GM18858 (cell line): Measurements from ENCODE around the gene DISC1.

ENCODE experiments used
- ATAC-seq: cut with Tn5 transposase; IDR thresholded peaks from one replicate; pipeline ENCODE4 v1.9.1; 2021; ENCODE audit not compliant: unreplicated experiment

DISC1 gene

DNA sequence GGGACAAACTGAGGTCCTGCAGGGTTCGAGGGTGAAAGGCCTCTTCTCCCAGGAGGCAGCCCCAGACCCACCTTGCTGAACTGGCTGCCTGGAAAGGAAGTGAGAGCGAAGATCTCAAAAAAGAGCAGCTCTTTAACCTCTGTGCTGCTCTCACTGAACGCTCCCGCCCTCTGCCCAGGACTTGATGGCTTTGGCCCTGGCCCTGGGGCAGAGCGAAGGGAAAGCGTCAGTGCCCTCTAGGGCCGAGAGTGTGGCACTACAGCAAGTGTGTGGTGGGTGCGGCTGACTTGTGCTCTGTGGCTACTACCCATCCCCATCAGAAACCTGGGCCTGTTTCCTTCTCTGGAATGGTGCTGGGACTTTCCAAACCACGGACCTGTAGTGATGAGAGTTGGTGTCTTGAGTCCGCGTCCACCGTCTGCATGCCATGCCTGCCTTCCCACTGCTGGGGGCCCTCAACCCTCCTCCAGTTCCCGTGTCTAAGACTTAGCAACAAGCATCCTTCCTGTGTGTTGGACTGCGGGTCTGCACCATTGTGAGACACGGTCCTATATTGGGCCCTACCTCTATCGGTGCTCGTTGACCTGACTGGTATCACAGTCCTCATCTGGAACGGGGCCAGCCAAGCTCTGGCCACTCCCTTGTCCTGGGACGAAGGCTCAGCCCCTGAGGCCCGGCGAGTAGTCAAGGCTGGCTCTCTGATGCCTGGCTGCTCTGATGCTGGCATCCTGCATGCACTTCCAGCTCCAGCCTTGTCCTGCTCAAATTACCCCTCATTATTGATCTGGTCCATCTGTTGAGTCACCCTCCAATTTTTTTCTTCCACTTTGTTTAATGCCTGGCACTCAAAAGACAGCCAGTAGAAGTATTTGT is 180.3 kb downstream of the DISC1 start:
- no peak for ATAC-seq

DNA sequence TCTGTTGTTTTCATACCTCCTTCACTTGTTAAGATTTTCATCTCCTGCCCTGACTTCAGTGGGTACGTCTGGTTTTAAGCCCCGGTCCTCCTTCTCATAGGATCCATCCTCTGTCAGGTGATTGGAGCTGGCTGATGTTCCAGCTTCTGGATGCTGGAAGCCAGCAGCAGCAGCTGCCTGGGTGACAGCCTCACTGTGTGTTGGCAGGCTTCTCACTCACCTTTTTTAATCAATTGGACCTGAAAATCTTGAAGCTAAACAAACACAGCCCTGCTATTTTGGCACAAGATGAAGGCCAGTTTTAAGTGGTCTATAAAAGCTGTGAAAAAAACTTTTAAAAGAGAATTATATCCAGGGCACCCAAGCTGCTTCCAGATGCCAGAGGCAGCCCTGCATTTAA is 181.0 kb downstream of the DISC1 start:
- no peak for ATAC-seq

DNA sequence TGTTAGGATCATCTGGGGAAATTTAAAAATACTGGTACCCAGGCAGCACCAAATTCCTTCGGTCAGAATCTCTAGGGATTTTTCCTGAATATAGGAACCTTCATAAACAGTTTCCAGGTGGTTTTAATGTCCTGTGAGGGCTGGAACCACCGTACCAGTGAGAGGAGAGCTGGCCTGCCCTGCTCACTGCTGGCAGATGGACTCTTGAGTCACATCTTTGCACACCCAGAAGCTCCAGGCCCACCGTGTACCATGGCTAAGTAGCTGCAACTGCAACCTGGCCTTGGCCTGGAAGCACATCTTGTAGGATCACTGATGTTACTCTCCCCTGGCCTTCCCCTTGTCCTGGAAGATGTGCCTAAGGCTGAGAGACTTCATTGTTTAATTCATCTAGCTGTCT is 181.5 kb downstream of the DISC1 start:
- ATAC-seq = no peak

DNA sequence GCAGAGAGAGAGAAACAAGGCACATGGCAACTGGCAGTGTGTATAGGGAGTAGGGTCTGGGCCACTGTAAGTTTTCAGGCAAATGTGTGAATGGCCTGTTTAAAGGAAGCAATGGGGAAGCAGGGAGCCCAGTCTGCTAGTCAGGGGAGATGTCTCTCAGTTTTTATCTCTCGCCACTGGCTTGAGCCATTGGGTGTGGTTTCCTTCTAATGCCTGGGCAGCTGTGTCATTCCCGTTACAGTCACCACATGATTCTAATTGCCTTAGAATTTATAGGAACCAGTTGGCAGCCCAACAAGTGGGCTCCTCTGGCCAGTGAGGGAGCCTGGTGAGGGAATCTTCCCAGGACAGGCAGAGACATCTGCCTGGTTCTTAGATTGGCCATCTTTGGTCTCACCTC is 182.4 kb downstream of the DISC1 start:
- no peak for ATAC-seq

DNA sequence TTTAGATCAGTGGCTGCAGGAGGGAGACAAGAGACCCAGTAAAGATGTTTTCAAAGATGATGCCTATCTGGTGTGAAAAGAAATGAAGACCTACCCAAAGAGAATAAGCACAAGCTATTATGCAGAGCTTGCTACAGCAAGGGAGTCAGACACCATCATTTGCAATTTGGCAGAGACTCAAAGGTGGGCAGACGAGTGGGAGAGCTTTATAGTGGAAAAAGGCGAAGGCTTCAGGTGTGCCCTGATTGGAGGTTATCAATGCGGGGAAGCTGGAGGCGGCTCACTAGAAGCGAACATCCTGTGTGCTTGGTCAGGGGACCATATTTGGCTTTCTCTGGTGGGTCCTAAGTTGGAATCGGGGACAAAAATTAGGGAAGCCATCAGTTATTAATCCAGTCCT is 183.8 kb downstream of the DISC1 start:
- no peak for ATAC-seq

DNA sequence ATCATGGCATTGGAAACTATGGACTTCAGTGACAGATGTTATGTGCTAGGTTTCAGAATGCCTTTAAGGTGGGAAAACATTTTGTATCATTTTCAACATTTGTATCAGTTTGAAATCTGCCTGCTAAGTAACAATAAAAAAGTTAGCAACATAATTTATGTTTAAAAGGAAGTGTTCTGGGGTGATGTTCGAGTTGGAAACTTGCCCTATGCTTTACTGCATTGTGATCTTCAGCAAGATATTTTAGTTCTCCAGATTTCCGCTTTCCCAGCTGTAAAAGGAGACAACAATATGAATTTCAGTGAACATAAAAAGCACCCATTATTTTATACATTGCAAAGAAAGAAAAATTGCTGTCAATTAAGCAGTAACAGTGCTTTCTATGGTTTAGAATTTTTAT is 187.4 kb downstream of the DISC1 start:
- ATAC-seq = no peak

DNA sequence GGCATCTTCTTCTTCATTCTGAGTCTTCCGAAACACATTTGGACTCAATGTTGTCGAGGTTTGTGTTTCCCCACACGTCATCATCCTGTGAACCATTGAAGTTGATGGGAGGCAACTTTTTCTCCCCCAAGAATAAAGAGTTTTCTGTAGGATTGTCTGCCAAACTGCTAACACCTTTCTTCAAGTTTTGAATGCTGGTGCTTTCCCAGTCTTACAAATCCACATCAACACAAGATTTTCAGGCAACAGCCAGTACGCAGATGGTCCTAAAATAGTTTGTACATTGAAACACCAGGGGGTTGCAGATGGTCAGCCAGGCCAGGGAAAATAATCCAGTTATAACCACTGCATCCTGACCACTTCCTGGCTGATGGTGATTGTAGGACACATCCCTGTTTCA is 187.9 kb downstream of the DISC1 start:
- ATAC-seq = no peak

DNA sequence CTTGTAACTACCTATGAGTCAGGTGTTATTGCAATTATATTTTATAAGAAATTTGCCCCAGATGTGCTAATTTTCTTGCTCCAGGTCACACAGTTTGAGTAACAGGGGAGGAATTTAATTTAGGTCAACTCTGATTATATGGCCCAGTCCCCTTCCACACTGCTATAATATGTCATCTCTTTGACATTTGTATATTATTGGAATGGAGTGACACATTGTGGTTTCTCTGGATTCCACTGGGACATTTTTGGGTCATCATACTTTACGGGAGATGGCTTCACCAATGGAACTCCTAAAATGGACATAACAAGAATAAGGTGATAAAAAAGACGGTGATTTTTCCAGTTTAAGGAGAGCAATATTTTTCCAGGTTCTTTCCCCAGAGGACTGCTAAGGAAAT is 191.2 kb downstream of the DISC1 start:
- no peak for ATAC-seq

DNA sequence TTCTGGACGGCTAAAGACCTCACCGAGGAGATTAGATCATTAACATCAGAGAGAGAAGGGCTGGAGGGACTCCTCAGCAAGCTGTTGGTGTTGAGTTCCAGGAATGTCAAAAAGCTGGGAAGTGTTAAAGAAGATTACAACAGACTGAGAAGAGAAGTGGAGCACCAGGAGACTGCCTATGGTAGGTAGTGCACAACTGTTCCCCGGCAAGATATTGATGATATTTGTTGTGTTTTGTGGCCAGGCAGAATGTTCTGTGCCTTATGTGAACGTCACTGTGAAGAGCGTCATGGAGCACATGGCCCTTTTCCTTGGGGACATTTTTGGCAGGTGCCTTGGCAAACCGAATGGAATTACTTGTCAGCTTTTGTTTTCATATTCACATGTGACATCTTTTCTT is 191.7 kb downstream of the DISC1 start:
- ATAC-seq = no peak

DNA sequence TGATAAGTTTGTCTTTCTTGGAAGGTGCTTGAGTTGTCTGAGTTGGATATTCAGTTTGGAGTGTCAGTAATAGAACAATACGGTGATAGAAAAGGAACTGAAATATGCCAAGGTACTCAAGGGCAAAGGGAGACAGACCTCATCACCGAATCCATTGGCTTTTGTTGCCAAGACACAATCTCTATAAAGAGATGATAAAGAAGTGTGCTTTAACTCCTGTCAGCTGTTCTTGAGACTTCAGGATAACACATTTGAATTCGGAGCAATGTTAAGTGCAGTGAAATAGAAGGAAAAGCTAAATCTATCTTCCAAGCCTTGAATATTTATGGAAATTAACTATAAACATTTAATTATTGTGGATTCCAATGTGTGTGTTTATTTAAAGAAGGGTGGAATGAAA is 194.7 kb downstream of the DISC1 start:
- ATAC-seq = no peak

DNA sequence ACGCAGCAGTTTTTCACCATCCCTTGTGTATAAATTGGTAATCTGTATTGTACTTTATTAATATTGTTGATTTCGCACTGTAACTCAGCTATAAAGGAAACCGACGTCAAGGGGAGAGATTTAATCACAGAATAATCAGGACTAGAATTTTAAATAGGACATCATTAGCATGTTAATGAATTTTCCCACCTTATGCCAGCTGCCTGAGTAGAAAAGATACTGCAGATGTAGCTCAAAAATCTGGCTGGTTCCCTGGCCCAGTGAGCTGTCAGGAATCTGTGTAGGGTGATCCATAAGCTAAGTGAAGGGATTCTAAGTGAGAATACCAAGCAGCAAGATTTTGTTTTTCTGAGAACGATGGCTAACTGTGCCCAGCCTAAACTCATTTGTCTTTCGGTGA is 195.5 kb downstream of the DISC1 start:
- ATAC-seq = no peak

DNA sequence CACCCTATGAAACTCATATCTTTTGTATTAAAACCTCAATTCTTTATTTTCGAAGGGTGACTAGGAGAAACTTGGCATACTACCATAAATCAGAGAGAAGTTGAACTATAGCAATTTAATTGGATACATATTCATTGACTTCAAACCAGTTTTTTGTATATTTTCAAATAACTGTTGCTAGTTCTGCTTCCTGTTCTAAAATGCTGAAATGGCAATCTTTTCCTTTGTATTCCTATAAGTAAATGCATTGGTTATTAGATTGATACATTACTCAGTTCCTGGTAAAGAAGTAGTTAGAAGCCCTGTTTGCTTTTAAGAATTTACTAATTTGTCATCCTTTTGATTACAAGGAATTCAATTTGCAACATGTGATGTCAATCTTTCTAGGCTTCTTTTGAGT is 200.0 kb downstream of the DISC1 start:
- no peak for ATAC-seq

DNA sequence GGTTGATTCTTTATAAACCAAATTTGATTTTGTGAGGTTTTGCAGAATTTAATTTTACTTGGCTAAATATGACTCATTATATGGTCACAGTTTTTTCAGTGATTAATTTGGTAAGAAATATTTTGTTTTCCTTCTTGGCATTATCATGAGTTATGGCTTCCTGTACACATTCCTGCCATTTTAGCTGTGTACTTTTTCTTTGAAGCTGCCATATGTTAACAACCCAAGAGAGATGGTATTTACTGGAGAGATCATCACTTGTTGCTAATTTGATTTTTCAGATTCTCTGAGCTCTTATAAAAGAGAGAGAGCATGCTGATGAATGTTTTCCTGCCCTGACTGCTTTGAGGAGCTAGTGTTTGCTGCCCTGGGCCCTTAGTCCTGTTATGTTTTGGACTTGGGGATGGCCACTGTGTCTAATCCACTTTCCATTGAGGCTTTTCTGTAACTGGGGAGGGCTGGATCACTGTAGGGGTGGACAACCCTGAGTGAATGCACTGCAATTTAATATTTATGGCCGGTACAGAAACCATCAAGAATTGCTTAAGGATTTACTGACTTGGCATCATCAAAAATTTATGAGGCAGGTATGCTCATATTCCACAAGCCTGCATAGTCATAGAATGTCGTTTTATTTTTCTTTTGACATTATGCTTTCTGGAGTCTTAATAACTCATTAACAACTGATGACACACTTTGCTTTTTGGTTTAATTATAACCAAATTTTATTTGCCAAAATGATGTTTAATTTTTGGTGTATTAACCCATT is 200.9 kb downstream of the DISC1 start:
- ATAC-seq = no peak

DNA sequence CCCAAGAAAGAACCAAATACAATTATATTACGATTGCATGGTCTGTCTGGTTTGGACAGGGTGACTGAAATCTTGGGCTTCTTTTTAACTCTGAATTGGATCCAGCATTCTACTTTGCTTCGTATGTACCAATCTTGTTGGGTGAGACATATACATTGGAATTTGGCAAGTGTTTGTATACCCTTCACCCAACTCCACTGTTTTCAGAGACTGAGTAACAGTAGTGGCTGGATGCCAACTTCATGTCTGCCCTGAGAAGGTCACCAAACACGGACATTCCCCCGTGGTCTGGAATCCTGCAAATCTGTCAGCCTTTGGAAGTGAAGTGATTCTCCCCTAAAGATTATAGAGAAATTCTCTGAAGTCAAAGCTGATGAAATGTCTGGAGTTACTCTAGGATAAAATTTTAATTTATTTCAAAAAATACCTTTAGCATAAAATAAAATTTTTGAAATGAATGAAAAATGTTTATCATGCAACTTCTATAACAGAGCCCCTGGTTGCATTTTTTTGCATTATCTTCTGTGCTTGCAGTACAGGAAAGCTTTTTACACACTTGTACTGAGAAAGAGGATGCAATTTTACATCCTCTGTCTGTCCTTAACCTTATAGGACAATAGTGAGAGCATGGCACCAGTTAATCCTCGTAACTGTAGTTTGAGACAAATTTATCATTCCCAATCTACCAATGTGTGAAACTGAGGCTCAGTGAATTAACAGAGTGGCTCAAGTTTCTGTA is 201.8 kb downstream of the DISC1 start:
- no peak for ATAC-seq

DNA sequence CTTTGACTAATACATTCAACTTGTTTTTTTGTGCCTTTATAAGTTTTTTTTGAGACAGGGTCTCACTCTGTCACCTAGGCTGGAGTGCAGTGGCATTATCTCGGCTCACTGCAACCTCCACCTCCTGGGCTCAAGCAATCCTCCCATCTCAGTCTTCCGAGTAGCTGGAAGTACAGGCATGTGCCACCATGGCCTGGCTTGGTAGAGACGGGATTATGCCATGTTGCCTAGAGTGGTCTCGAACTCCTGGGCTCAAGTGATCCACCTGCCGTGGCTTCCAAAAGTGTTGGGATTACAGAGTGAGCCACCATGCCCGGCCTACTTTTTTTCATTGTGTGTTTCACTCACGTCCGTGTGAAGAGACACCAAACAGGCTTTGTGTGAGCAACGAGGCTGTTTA is 202.7 kb downstream of the DISC1 start:
- ATAC-seq = no peak

DNA sequence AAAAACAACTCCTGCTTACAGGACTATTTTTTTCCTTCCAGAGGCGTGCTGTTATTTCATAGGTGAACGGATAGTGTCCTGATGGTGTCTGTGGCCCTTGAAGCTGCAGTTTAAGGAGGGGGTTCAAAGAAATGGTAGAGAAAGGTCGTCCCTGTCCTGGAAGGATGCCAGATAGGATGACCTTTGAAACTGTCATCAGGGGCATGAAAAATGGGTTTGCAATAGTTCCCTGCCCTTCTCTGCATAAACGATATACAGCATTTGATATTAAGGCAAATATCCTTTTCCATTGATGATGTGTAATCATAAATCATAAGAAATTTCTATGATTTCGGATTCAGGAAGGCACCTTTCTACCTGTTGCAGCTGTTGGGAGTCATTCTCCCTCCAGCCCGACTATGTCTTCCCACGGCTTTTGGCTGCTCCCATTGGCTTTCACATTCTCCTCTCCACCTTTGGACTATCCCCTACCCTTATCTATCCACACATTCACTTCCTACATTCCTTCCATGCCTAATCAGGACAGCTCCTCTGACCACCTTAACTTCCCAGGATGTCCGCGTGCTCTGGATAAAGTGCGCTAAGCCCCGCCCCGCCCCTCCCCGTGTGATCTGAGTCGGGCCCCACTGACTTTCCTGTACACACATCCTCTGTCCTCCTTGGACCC is 209.8 kb downstream of the DISC1 start:
- no peak for ATAC-seq

DNA sequence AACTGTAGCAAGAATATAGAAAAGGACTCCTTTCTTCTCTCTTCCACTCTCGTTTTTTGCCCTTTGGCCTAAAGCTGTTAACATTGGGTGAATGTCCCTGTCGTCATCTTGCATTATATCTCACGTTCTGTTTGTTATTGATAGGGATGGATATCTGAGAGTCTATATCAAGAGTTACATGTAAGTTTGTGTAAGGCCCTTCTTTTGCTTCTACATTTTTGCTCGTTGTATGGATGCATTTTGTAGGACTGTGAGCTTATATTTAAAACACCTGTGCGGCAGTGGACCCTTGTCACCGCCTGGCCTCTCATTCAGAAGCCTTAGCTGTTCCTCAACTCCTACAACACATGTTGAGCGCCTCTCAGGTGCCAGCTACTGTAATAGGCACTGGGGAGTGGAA is 211.9 kb downstream of the DISC1 start:
- no peak for ATAC-seq

DNA sequence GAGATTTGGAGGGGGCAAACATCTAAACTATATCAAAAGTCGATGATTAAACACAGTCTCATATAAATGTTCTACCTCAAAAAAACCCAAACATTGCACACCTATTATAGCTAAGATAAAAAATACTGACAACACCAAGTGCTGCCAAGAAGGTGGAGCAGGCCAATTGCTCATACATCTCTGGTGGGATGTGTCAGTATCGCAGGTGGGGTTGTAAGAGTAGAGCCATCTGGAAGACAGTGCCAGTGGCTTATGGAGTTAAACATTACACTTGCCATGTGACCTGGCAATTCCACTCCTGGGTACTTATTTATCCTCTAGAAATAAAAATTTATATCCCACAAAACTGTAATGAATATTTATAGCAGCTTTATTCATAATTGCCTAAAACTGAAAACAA is 213.4 kb downstream of the DISC1 start:
- no peak for ATAC-seq

DNA sequence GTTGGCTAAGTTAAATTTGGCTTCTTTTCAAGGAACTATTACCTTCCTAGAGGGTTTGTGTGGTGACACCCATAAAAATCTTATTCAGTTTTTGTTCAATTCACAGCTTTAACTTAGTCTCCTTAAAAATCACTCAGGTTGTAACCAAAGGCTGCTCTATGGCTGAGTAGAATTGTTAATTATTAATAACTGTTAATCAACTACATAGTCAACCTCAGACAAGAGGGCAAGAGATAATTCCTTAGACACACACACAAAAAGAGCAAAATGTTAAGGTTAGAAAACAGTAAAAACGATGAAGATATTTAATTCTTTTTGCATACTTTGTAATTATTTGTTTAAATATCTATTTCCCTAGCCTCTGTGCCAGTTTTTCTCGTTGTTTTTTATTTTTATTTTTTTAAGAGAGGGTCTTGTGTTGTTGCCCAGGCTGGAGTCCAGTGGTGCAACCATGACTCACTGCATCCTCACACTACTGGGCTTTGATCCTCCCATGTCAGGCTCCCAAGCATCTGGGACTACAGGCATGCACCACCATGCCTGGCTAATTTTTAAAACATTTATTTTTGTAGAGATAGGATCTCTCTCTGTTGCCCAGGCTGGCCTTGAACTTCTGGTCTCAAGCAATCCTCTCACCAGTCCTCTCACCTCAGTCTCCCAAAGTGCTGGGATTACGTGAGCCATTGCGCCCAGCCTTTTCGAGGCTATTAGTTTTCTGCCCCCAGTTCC is 215.2 kb downstream of the DISC1 start:
- no peak for ATAC-seq

DNA sequence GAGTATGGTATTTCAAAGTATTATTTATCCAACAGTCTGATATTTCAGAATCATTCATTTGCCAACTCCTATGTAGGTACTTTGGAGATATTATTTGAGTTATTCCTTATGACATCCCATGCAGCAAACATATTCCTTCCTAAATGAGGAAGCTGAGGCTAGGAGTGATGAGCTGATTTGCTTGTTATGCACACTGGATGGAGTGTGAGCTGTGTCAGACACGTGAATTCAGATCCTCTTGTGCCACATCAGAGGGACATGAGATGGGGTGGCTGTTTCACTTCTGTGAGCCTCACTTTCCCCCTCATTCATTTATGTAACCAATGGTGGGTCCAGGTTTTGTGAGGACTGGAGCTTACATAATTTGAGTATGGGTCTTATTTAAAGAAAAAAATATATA is 215.9 kb downstream of the DISC1 start:
- no peak for ATAC-seq
